ENCODE results near the gene HNF1B. TPM values are rescaled to one million over a fixed set of nuclear protein-coding genes. Genes with fewer than 3 reads are reported as not detected.

The HNF1B gene
- total RNA-seq, 2 donors from 2014 or later = 22.3 to 37.6 TPM

DNA sequence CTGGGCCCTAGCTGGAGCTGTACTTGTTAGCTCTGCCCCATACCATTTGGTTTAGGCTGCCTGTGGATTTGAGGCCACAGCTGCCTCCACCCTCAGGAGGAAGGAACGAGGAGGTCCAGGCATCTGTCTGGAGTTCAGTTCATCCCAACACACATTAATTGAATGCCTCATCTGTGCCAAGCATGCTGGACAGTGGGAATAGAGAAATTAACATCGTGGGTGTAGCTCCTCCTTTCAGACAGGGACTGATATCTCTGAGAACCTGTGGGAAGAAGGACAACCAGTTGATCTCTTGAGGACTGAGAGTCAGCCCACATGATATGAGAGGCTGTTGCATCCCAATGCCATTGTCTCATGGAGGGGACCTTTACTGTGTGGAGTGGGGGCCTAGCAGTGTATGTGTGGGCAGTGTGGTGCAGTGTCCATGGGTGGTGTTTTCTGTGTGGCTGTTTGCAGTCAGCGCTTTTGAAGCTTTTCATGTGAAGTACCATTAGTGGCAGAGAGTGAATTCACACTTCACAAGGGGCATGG lies 72.2 kb downstream of the HNF1B start:
- TF ChIP-seq, protein P1, sequence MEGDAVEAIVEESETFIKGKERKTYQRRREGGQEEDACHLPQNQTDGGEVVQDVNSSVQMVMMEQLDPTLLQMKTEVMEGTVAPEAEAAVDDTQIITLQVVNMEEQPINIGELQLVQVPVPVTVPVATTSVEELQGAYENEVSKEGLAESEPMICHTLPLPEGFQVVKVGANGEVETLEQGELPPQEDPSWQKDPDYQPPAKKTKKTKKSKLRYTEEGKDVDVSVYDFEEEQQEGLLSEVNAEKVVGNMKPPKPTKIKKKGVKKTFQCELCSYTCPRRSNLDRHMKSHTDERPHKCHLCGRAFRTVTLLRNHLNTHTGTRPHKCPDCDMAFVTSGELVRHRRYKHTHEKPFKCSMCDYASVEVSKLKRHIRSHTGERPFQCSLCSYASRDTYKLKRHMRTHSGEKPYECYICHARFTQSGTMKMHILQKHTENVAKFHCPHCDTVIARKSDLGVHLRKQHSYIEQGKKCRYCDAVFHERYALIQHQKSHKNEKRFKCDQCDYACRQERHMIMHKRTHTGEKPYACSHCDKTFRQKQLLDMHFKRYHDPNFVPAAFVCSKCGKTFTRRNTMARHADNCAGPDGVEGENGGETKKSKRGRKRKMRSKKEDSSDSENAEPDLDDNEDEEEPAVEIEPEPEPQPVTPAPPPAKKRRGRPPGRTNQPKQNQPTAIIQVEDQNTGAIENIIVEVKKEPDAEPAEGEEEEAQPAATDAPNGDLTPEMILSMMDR (IDR thresholded peaks at IDR 0.05) = no peak
- no peak for TF ChIP-seq POLR2A (IDR thresholded peaks at IDR 0.05)
- Histone ChIP-seq H3K27ac (no peak overlapping the region), H3K36me3 (replicated peaks in 1 of 2; ENCODE audit: insufficient read depth in 1 of 2, low read depth in 2 of 2) (no peaks in the 10 kb centered on the region), H3K9me3 (no peaks in the 10 kb centered on the region), H3K4me1 (no peaks in the 10 kb centered on the region), H3K27me3 (no peaks in the 10 kb centered on the region), H3K4me3 (no peak overlapping the region)
- no peak for ATAC-seq
- WGBS, 2 donors = 73 to 80% methylated on average over 3 of the region's 3 CpGs
- intact Hi-C loops (cut with DNase I) = no loop called here
- no peak for DNase-seq

DNA sequence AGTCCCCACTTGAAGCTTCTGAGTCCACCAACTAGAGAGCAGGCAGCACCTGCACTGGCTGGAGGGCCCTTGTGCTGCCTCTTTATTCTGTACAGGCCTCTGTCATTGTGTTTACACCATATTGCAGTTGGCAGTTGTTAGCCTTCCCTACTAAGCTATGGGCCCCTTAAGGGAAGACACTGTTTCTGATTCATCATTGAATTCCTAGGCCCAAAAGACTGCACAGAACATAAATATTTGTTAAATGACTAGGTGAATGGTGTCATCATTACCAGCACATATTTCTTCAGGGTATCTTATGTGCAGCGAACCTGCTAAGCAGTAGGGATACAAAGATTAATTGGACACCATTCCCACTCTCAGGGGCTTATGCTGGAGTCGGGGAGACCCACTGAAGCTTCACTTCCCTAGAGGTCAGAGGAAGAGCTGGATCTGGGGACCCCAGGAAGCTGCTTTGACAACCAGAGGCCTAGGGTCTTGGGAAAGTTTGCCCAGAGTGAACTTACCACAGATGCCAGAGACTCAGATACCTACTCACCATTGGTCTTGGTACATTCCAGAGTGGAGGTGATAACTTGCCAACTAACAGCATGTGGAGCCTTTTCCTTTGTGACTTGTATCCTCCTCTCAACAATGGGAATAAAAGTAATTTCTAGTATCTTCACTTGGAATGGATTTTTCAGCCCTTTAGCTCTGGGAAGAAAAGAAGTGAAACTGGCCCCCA lies 72.9 kb downstream of the HNF1B start:
- no peak overlapping the region for H3K27ac ChIP-seq
- no peaks in the 10 kb centered on the region for H3K9me3 ChIP-seq
- no peaks in the 10 kb centered on the region for H3K4me1 ChIP-seq
- no peak overlapping the region for H3K4me3 ChIP-seq
- no peaks in the 10 kb centered on the region for H3K27me3 ChIP-seq
- no peaks in the 10 kb centered on the region for H3K36me3 ChIP-seq (replicated peaks in 1 of 2; ENCODE audit: insufficient read depth in 1 of 2, low read depth in 2 of 2)
- ATAC-seq = no peak
- intact Hi-C loops (cut with DNase I) = no loop called here
- DNase-seq = no peak
- 88 to 90% methylated on average over 2 of the region's 2 CpGs for WGBS, 2 donors
- TF ChIP-seq, protein P1 (IDR thresholded peaks at IDR 0.05) = no peak
- no peak for TF ChIP-seq POLR2A (IDR thresholded peaks at IDR 0.05)

DNA sequence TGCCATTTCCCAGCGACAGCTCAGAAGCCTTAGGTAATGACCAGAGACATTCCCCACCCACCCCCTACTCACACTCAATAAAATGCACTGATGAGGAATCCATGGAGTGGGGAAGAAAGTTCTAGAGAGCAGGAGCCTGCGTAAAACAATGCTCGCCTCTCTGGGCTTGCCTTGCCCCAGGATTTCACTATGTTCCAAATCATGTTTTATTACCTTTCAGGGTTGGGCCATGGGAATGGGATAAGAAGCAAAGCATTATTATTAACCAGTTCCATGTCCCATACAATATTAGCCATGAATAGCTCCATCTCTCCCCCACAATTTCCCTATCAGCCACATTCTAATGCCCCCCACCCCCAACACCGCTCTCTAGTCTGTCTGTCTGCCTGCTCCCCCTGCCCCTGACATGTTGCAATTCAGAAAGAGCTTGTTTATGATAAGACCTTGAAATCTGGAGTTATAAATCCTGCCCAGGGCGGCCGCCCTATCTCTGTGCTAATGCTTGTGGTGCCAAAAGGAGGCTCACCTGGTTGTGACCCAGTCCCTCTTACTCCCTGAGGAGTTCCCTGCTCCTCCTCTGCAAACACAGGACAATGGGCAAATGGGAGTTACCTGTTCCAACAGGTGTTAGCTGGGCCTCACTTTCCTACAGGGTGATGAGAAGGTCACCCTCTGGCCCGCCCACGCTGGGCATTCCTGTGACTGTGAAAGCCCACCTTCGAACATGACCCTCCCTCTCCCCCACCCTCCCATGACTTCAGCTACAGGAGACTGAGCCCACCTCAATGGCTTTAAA lies 73.6 kb downstream of the HNF1B start:
- Histone ChIP-seq H3K9me3 (no peaks in the 10 kb centered on the region), H3K27ac (no peak overlapping the region), H3K4me1 (no peaks in the 10 kb centered on the region), H3K36me3 (replicated peaks in 1 of 2; ENCODE audit: insufficient read depth in 1 of 2, low read depth in 2 of 2) (no peaks in the 10 kb centered on the region), H3K4me3 (no peak overlapping the region), H3K27me3 (no peaks in the 10 kb centered on the region)
- DNase-seq (no peak), ATAC-seq (no peak)
- no peak for TF ChIP-seq POLR2A (IDR thresholded peaks at IDR 0.05)
- TF ChIP-seq, protein P1 (IDR thresholded peaks at IDR 0.05) = no peak
- intact Hi-C loops (cut with DNase I) = no loop called here
- WGBS, 2 donors = 59 to 64% methylated on average over 9 of the region's 9 CpGs

DNA sequence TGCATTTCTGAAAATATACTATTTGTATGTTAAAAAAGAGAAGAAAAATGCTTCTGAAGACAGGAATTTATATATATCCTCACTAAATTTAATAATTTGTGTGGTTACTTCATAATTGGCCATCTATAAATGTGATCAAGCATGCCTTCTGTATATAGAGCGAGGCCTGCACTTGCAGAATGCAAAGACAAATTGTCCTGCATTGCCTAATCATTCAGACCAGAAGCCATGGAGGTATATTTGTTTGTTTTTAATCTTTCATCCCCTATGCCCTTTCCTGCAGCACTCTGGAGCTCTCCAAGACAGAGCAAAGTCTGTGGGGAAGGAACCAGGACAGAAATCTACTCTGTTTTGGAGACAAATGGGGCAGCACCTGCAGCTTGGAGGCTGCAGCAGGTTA lies 77.8 kb downstream of the HNF1B start:
- no peaks in the 10 kb centered on the region for H3K36me3 ChIP-seq (replicated peaks in 1 of 2; ENCODE audit: insufficient read depth in 1 of 2, low read depth in 2 of 2)
- H3K4me1 ChIP-seq = no peaks in the 10 kb centered on the region
- TF ChIP-seq POLR2A (IDR thresholded peaks at IDR 0.05) = no peak
- TF ChIP-seq, protein P1 (IDR thresholded peaks at IDR 0.05) = no peak
- DNase-seq = no peak
- WGBS, 2 donors = 72 to 78% methylated on average over 1 of the region's 1 CpG
- H3K27me3 ChIP-seq = no peaks in the 10 kb centered on the region
- ATAC-seq = no peak
- no peak overlapping the region for H3K4me3 ChIP-seq
- H3K27ac ChIP-seq = no peak overlapping the region
- intact Hi-C loops (cut with DNase I) = no loop called here
- no peaks in the 10 kb centered on the region for H3K9me3 ChIP-seq
